ENCODE results near the gene SRSF6.

Gene SRSF6

DNA sequence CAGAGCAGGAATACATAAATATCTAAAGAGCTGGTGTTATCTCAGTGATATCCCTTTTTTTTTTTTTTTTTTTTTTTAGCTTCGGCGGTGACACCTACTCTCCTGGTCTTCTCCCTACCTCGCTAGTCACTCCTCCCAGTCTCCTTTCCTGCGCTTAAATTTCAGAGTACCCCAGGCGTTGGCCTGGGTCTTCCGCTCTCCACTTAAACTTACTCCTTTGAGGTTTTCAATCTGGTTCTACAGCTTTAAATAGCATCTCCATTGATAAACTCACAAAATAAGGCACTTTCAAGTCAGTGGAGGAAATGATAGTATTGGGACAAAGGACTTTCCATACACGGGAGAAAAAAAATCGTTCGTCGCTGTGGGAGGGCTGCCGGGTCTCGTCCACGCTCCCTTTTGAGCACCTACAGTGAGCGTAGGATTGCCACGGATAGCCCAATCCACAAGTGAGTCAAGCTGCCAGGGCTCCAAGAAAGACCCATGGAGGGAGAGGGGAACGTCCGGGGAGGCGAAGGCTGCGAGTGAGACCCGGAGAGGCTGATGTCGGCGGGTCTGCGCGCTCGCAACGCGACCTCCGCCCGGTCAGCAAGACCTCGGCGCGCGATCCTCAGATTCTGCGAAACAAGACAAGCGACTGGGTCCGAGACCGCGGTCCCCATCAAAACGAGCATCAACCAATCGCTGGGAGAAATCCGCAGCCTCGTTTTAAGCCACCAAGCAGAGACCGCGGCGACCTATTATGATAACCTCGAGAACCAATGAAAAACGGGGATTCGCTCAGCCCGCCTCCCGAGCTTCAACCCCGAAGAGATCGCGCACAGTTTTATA is 672 bp upstream of the SRSF6 start:
- Histone ChIP-seq H3K79me2 (ENCODE audit: insufficient read depth, low read length) (peaks cover 13% of the 10 kb centered on the region), H3K27me3 (ENCODE audit: insufficient read depth, low read length) (no peaks in the 10 kb centered on the region), H3K4me1 (ENCODE audit: insufficient read depth, low read length, severe bottlenecking) (peaks cover 16% of the 10 kb centered on the region), H4K20me1 (ENCODE audit: insufficient read depth, low read length) (no peaks in the 10 kb centered on the region; the same call in 1 of the 2 replicates), H3K9ac (ENCODE audit: low read length) (peak overlapping the region; percentile 99), H3F3A (ENCODE audit: insufficient read depth, low read length) (no peaks in the 10 kb centered on the region), H3K9me3 (ENCODE audit: low read length) (no peaks in the 10 kb centered on the region), H3K4me3 (ENCODE audit: low read depth, low read length, poor library complexity, severe bottlenecking) (peak overlapping the region; percentile 95), H3K27ac (ENCODE audit: low read depth, low read length, poor library complexity, severe bottlenecking) (peak overlapping the region; percentile 88), H3K36me3 (ENCODE audit: insufficient read depth, low read length) (peaks cover 35% of the 10 kb centered on the region), H3K9me2 (ENCODE audit: low read depth, low read length) (no peaks in the 10 kb centered on the region), H2AFZ (ENCODE audit: low read length) (peak overlapping the region; percentile 82; the same call in 1 of the 2 replicates), H3K4me2 (ENCODE audit: low read length) (peak overlapping the region; percentile 81)
- TF ChIP-seq, protein P1, sequence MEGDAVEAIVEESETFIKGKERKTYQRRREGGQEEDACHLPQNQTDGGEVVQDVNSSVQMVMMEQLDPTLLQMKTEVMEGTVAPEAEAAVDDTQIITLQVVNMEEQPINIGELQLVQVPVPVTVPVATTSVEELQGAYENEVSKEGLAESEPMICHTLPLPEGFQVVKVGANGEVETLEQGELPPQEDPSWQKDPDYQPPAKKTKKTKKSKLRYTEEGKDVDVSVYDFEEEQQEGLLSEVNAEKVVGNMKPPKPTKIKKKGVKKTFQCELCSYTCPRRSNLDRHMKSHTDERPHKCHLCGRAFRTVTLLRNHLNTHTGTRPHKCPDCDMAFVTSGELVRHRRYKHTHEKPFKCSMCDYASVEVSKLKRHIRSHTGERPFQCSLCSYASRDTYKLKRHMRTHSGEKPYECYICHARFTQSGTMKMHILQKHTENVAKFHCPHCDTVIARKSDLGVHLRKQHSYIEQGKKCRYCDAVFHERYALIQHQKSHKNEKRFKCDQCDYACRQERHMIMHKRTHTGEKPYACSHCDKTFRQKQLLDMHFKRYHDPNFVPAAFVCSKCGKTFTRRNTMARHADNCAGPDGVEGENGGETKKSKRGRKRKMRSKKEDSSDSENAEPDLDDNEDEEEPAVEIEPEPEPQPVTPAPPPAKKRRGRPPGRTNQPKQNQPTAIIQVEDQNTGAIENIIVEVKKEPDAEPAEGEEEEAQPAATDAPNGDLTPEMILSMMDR (IDR thresholded peaks at IDR 0.05; ENCODE audit: low read length), result no peak
- TF ChIP-seq EZH2 (IDR thresholded peaks at IDR 0.05; ENCODE audit: borderline replicate concordance, low read length), result no peak

DNA sequence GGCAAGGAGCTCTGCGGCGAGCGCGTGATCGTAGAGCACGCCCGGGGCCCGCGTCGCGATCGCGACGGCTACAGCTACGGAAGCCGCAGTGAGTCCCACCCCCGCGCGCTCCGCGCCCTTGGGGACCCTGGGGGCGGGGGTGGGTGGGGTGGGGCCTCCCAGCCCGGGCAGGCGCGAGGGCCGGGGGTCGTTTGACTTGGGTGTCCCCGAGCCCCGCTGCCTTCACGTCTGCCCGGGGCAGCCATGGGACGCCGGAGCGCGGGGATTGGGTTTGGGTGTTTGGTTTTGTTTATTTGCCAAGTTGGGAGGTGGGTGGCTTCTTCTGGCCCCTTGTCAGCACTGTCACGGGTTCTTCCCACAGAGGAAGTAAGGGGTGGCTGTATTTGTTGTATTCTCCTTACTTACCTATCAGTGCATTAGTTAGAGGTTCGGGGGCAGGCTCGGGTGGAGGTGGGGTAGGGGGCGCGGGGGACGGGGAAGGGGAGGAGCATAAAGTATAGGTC is 777 bp downstream of the SRSF6 start:
- Histone ChIP-seq H4K20me1 (ENCODE audit: insufficient read depth, low read length) (peaks cover 7% of the 10 kb centered on the region), H3K27ac (ENCODE audit: low read depth, low read length, poor library complexity, severe bottlenecking) (peak overlapping the region; percentile 88), H3K27me3 (ENCODE audit: insufficient read depth, low read length) (no peaks in the 10 kb centered on the region), H3K9ac (ENCODE audit: low read length) (peak overlapping the region; percentile 99), H3K4me2 (ENCODE audit: low read length) (peak overlapping the region; percentile 81), H3K36me3 (ENCODE audit: insufficient read depth, low read length) (peaks cover 50% of the 10 kb centered on the region), H3K9me2 (ENCODE audit: low read depth, low read length) (no peaks in the 10 kb centered on the region), H3F3A (ENCODE audit: insufficient read depth, low read length) (no peaks in the 10 kb centered on the region), H2AFZ (ENCODE audit: low read length) (no peak overlapping the region), H3K9me3 (ENCODE audit: low read length) (no peaks in the 10 kb centered on the region), H3K4me1 (ENCODE audit: insufficient read depth, low read length, severe bottlenecking) (peaks cover 16% of the 10 kb centered on the region), H3K79me2 (ENCODE audit: insufficient read depth, low read length) (peaks cover 13% of the 10 kb centered on the region), H3K4me3 (ENCODE audit: low read depth, low read length, poor library complexity, severe bottlenecking) (peak overlapping the region; percentile 95)
- TF ChIP-seq, protein P1 (IDR thresholded peaks at IDR 0.05; ENCODE audit: low read length), result no peak
- TF ChIP-seq EZH2 (IDR thresholded peaks at IDR 0.05; ENCODE audit: borderline replicate concordance, low read length), result no peak

DNA sequence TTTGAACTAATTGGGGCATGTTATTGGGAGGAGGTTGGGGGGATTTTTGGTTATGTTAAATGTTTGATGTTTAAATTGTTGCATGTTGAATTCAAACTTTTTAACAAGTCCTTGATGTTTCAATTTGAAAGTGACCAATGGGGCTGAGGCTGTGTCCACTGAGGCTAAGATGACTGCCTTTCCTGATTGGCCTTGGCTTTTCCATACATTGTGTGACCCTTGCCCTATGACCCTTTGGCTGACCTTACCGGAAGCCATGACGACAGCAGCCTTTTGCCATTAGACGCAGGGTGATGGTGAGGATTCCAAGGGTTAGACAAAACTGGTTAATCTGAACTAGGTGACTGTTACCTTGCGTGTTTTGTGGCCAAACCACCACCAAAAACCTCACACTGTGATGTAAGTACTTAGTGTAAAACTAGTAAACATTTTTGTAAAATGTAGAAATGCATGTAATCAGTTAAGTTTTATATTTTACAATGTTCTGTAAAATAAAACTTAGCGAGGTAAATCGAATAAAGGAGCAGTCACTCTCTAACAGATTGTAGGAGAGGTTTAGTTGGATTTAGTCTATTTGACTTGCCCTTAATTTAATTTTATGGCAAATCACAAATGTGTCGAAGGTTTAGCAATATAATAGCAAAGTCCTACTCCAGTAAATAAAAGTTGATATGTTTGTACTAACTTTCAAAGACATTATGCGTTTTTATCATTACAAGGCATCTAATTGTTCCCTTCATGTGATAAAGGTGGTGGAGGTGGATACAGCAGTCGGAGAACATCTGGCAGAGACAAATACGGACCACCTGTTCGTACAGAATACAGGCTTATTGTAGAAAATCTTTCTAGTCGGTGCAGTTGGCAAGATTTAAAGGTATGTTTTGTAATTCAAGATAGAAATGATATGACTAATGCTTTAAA is 1.6 kb downstream of the SRSF6 start:
- Histone ChIP-seq H3K9ac (ENCODE audit: low read length) (peak overlapping the region; percentile 99), H3K4me1 (ENCODE audit: insufficient read depth, low read length, severe bottlenecking) (peaks cover 16% of the 10 kb centered on the region), H3K4me3 (ENCODE audit: low read depth, low read length, poor library complexity, severe bottlenecking) (peak overlapping the region; percentile 95), H3K9me3 (ENCODE audit: low read length) (no peaks in the 10 kb centered on the region), H3K36me3 (ENCODE audit: insufficient read depth, low read length) (peaks cover 58% of the 10 kb centered on the region), H4K20me1 (ENCODE audit: insufficient read depth, low read length) (peaks cover 7% of the 10 kb centered on the region), H2AFZ (ENCODE audit: low read length) (no peak overlapping the region), H3K9me2 (ENCODE audit: low read depth, low read length) (no peaks in the 10 kb centered on the region), H3K27ac (ENCODE audit: low read depth, low read length, poor library complexity, severe bottlenecking) (no peak overlapping the region), H3K4me2 (ENCODE audit: low read length) (peak overlapping the region; percentile 66), H3F3A (ENCODE audit: insufficient read depth, low read length) (no peaks in the 10 kb centered on the region), H3K27me3 (ENCODE audit: insufficient read depth, low read length) (no peaks in the 10 kb centered on the region), H3K79me2 (ENCODE audit: insufficient read depth, low read length) (peaks cover 13% of the 10 kb centered on the region)
- TF ChIP-seq, protein P1 (IDR thresholded peaks at IDR 0.05; ENCODE audit: low read length), result no peak
- no peak for TF ChIP-seq EZH2 (IDR thresholded peaks at IDR 0.05; ENCODE audit: borderline replicate concordance, low read length)
